GM12892 (cell line): ENCODE data around the gene SPATA2.
"Not testable (repeated sequence)": the region's sequence is repeated elsewhere in the genome, so short reads cannot be mapped to it uniquely, and the experiment has no call there.

Source experiments
- POLR2A ChIP-seq: IDR thresholded peaks from 2 replicates; pipeline ENCODE4 v1.6.1; 2011; ENCODE audit warnings: low read depth, low read length, control low read depth
- POLR2AphosphoS5 ChIP-seq: IDR thresholded peaks from 2 replicates; pipeline ENCODE4 v1.6.1; 2011; ENCODE audit warnings: low read depth, low read length, control low read depth
- TAF1 ChIP-seq: IDR thresholded peaks from 2 replicates; pipeline ENCODE4 v1.6.1; 2011; ENCODE audit warnings: low read depth, mild to moderate bottlenecking, control low read depth, low read length, borderline replicate concordance

GRCh38 chr20:49861232-49861631 lies 54.1 kb downstream of the SPATA2 start:
- TF ChIP-seq POLR2A, POLR2AphosphoS5, TAF1: not testable (repeated sequence)
